ENCODE results near the gene DZANK1. TPM values are rescaled to one million over a fixed set of nuclear protein-coding genes. Genes with fewer than 3 reads are reported as not detected.
"Not testable (repeated sequence)": the region's sequence is repeated elsewhere in the genome, so short reads cannot be mapped to it uniquely, and the experiment has no call there.

The DZANK1 gene
- total RNA-seq, result 1 to 10 TPM; 3.3 to 3.4 TPM
- 1 to 10 TPM in 1 of 3 donors, under 1 TPM in 2; 0.74 to 1.3 (median 0.87) TPM for polyA plus RNA-seq
- 3.0 to 9.2 (median 7.4) reads per million in 6 experiments for total RNA-seq

DNA sequence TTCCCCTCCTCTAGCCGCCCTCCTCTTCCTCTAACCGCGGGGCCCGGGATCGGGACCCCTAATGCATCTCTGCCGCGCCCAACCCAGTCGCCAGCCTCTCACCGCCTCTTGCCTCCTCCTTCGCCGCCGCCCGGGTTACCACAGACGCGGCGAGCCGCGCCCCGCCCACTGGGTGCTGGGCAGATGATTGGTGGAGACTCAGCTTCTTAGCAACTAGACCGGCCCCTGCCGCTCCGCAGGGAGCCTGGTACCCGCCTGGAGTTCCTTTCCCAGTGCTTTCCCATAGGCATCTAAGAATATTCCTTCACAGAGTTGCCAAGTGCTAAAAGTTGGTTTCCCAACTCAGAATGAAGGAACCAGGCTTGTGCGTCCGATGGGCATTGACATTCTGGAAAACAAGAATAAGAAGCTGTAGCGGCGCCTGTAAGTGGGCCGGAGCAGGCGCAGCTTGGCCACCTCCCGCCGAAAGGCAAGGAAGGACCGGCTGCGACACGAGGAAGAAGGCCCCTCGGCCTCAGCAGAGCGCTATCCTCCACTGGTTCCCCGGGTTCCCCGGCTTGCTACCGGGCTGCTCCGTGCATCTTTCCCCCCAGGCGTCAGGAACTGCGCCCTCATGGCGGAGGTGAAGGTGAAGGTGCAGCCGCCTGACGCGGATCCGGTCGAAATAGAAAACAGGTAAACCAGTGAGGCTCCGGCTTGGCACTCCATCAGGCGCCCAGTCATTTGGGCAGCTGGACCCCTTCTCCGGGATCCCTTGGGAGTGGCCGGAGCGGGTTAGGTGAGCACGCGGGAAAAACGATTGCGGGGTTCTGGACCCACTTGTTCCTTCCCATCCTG, at the start of gene DZANK1, which contains the start of gene POLR3F:
Gene DZANK1 (minus strand): TSS at position 137 of the 837 bp plus-strand sequence. CDS start 1,672 bp downstream, outside the sequence.
Gene POLR3F (plus strand): TSS at position 497 of the 837 bp plus-strand sequence. CDS start 117 bp downstream, at position 614.
- ATAC-seq (peak; percentile 92 to 96), DNase-seq (peak; percentile 85 to 96 (median 90))
- Mint-ChIP-seq H3K27ac (peak within 1 kb of the TSS; percentile 95 to 99 (median 97)), H3K9me3 (no peaks in the 10 kb centered on the region), H3K4me3 (peak within 1 kb of the TSS; percentile 90 to 100 (median 97)), H3K36me3 (peaks cover 0 to 17% (median 0%) of the 10 kb centered on the region in 3 donors), H3K27me3 (no peaks in the 10 kb centered on the region), H3K4me1 (peaks cover 8 to 34% (median 28%) of the 10 kb centered on the region in 4 donors)
- POLR2A ChIA-PET, result interaction anchor here (0.8 to 2.5 kb wide), 9 partner anchors 8 to 501 kb away, joined by 3 to 49 read pairs (median 5); partner anchors contain the start of genes RBBP9, SEC23B, SMIM26 and ZNF133

DNA sequence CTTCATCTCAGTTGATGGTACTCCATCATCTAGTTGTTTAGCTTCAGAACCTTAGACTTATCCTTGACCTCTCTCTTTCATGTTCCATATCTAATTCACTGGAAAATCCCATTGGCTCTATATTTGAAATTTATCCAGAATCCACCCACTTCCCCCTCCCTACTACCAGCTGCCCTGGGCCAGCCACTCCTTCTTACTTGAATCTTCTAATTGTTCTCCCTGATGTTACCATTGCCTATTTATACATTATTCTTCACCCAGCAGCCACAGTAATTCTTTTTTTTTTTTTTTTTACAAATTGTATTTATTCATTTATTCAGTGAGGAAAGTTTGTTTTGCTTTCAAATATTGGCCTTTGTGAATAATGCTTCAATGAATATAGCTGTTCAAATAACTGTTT, 49.1 kb upstream of the DZANK1 start:
- Mint-ChIP-seq H3K36me3 (peaks cover 0 to 49% (median 15%) of the 10 kb centered on the region in 3 donors), H3K4me3 (no peak overlapping the region), H3K9me3 (no peaks in the 10 kb centered on the region), H3K27ac (peak overlapping the region in 1 of 10 donors; percentile 56), H3K4me1 (peaks cover 11 to 33% (median 22%) of the 10 kb centered on the region in 4 donors), H3K27me3 (no peaks in the 10 kb centered on the region)
- ATAC-seq (no peak), DNase-seq (no peak)
- POLR2A ChIA-PET, result interaction anchor here (0.6 to 0.7 kb wide), 2 partner anchors 8 to 9 kb away, joined by 3 read pairs; no protein-coding TSS in a partner anchor

DNA sequence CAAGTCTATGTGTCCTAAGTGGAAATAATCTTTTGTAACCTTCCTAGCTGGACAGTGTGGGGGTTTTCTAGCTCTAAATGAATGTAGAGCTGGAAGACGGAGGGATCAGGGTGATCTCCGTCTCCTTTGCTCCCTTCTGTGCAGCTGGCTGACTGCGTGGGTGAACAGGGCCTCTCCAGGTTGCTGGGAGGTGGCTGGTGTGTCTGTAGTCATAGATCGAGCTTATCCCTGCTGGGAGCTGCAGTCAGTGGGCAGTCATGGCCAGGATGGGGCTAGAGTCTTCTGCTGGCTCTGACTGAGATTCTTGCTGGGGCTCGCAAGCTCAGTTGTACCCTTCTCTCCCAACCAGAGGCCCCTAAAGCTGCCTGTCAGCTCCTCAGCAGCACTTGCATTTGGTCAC, 47.3 kb upstream of the DZANK1 start:
- Mint-ChIP-seq H3K36me3 (peaks cover 0 to 63% (median 26%) of the 10 kb centered on the region in 3 donors), H3K9me3 (no peaks in the 10 kb centered on the region), H3K27me3 (no peaks in the 10 kb centered on the region), H3K4me1 (peaks cover 15 to 49% (median 38%) of the 10 kb centered on the region in 4 donors), H3K27ac (no peak overlapping the region), H3K4me3 (no peak overlapping the region)
- POLR2A ChIA-PET, result no interaction called here
- DNase-seq (no peak), ATAC-seq (no peak)

DNA sequence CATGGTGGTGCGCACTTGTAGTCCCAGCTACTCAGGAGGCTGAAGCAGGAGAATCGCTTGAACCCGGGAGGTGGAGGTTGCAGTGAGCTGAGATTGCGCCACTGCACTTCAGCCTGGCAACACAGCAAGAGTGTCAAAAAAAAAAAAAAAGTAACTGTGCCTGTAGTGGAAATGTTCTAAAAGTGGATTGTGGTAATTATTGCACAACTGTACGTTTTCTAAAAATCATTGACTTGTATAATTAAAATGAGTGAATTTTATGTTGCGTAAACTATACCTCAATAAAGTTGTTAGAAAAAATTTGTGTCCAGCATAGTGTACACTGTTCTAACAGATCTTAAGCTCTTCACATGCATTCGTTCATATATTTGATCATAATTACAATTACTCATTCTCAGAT, 46.4 kb upstream of the DZANK1 start:
- H3K27ac Mint-ChIP-seq, result no peak overlapping the region
- H3K27me3 Mint-ChIP-seq, result no peaks in the 10 kb centered on the region
- peak overlapping the region in 2 of 10 donors; percentile 9 to 20 for H3K4me3 Mint-ChIP-seq
- peaks cover 20 to 58% (median 48%) of the 10 kb centered on the region in 4 donors for H3K4me1 Mint-ChIP-seq
- ATAC-seq (no peak), DNase-seq (no peak)
- POLR2A ChIA-PET, result no interaction called here
- no peaks in the 10 kb centered on the region for H3K9me3 Mint-ChIP-seq
- H3K36me3 Mint-ChIP-seq, result peaks cover 0 to 64% (median 26%) of the 10 kb centered on the region in 3 donors

DNA sequence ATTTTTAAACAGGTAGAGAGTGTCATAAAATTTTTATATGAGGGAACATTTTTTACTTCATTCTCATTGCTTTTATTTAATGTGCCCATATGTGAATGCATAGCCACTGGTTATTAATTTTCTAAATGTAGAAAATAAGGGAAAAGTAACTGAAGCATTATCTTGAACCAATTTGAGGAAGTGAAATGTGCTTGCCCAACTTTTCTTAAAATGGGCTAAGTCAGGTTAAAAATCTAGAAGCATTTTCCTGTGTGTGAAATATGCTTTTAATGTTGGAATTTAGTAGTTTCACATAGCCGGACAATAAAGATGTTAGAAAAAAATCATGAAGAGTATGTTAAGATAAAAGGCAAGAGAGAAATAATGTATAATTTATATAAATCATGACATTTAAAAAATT, 44.7 kb upstream of the DZANK1 start:
- ATAC-seq (no peak), DNase-seq (no peak)
- Mint-ChIP-seq H3K27ac (no peak overlapping the region), H3K36me3 (peaks cover 0 to 63% (median 26%) of the 10 kb centered on the region in 3 donors), H3K9me3 (no peaks in the 10 kb centered on the region), H3K4me3 (no peak overlapping the region), H3K27me3 (peaks cover 0 to 2% (median 0%) of the 10 kb centered on the region in 5 donors), H3K4me1 (peaks cover 28 to 72% (median 61%) of the 10 kb centered on the region in 4 donors)
- POLR2A ChIA-PET, result no interaction called here

DNA sequence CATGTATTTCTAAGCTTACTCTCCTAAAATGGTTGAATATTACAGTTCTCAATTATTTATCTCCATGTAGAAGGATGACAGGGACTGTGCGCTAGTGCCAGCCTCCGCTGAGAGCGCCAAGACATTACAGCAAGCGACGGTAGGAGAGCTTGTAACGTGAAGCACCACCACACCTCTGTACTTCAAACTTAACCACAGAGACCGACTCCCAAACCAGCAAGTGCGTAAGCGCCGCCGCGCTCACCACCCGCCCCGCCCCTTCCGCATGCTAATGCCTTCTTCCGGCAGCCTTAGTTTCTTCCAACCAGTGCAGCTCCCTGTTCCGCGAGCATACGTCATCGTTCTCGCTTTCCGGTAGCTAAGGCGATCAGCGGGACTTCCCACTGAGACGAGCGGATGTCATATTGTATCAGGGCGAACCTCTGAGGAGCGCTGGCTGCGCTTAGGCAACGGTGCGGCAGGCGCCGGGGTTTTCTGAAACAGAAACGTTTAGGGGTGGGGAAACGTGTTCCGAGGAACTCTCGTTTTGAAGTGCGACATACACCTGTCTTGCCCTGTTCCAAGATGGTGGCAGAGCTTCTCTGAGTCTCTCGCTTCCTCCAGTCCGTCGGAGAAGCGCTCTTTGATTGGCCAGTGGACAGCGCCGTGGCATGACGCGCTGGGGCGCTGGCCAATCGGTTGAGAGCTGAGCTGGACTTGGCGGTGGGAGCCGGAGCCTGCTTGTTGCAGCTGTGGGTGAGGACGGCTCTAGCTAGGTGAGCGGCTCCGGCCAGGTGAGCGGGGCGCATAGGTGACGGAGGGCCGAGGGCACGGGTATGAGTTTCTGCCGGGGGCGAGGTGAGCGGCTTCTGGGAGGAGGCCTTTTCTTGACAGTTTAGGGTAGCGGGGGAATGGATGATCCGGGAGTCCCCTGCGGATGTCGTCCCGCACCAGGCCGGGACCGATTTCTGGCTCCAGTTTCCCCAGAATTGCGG, 40.7 kb upstream of the DZANK1 start, which contains the start of gene SEC23B:
Gene SEC23B (plus strand): TSS at position 723 of the 974 bp plus-strand sequence. CDS start 2,896 bp downstream, outside the sequence.
- peak; percentile 83 to 90 for ATAC-seq
- Mint-ChIP-seq H3K36me3 (peaks cover 0 to 28% (median 16%) of the 10 kb centered on the region in 3 donors), H3K4me3 (peak within 1 kb of the TSS; percentile 93 to 100 (median 99)), H3K27ac (peak within 1 kb of the TSS; percentile 99 to 100 (median 100)), H3K27me3 (peaks cover 0 to 8% (median under 1%) of the 10 kb centered on the region in 5 donors), H3K9me3 (no peaks in the 10 kb centered on the region), H3K4me1 (peaks cover 20 to 54% (median 48%) of the 10 kb centered on the region in 4 donors)
- POLR2A ChIA-PET, result interaction anchor here (0.6 to 5.1 kb wide), 17 partner anchors 9 to 1545 kb away, joined by 3 to 94 read pairs (median 5); partner anchors contain the start of genes CFAP61, CRNKL1, DTD1 and DZANK1
- peak; percentile 90 to 100 (median 99) for DNase-seq

DNA sequence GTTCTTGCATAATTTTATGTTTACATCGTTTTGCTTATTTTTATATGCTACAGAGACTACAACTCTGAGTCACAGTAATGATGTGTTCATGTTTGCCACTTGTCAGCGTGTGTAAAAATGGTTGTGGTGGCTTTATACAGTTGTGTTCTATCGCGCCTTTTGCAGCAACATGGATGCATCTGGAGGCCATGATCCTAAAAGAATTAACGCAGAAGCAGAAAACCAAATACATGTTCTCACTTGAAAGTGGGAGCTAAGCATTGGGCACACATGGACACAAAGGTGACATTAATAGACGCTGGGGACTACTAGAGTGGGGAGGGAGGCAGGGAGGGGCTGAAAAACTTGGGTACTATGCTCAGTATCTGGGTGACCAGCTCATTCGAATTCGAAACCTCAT, 39.9 kb upstream of the DZANK1 start:
- Mint-ChIP-seq H3K36me3 (peaks cover 0 to 23% (median 16%) of the 10 kb centered on the region in 3 donors), H3K27me3 (peaks cover 5 to 13% (median 8%) of the 10 kb centered on the region in 5 donors), H3K4me1 (peaks cover 20 to 51% (median 48%) of the 10 kb centered on the region in 4 donors), H3K27ac (peak overlapping the region; percentile 99 to 100 (median 100)), H3K9me3 (no peaks in the 10 kb centered on the region), H3K4me3 (peak overlapping the region; percentile 93 to 100 (median 99))
- POLR2A ChIA-PET, result interaction anchor here (1.0 to 5.1 kb wide), 11 partner anchors 9 to 1545 kb away, joined by 4 to 94 read pairs (median 9); partner anchors contain the start of genes CFAP61, CRNKL1, DTD1 and DZANK1
- DNase-seq (peak in 2 of 10 donors; percentile 9 to 20), ATAC-seq (peak in 1 of 2 donors; percentile 0)

DNA sequence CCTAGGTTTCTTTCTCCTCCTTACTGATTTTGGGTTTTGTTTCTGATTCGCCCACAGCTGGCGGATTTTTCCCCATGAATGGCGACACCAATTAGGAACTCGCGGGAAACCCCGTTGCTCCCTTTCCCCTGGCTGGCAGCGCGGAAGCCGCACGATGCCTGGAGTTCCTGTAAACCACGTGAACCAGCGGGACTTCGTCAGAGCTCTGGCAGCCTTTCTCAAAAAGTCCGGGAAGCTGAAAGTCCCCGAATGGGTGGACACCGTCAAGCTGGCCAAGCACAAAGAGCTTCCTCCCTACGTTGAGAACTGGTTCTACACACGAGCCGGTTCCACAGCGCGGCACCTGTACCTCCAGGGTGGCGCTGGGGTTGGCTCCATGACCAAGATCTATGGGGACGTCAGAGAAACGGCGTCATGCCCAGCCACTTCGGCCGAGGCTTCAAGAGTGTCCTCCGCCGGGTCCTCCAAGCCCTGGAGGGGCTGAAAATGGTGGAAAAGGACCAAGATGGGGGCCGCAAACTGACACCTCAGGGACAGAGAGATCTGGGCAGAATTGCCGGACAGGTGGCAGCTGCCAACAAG, 37.7 kb upstream of the DZANK1 start:
- POLR2A ChIA-PET, result interaction anchor here (0.6 to 5.1 kb wide), 3 partner anchors 7 to 38 kb away, joined by 6 to 94 read pairs (median 49); partner anchors contain the start of genes DZANK1, POLR3F and RBBP9
- no peak overlapping the region for H3K4me3 Mint-ChIP-seq
- H3K27ac Mint-ChIP-seq, result peak overlapping the region in 2 of 10 donors; percentile 31 to 65
- peaks cover 5 to 14% (median 9%) of the 10 kb centered on the region in 5 donors for H3K27me3 Mint-ChIP-seq
- no peaks in the 10 kb centered on the region for H3K9me3 Mint-ChIP-seq
- ATAC-seq (no peak), DNase-seq (peak in 1 of 10 donors; percentile 44)
- H3K4me1 Mint-ChIP-seq, result peaks cover 13 to 30% (median 28%) of the 10 kb centered on the region in 4 donors
- H3K36me3 Mint-ChIP-seq, result peaks cover 0 to 2% (median under 1%) of the 10 kb centered on the region in 3 donors

DNA sequence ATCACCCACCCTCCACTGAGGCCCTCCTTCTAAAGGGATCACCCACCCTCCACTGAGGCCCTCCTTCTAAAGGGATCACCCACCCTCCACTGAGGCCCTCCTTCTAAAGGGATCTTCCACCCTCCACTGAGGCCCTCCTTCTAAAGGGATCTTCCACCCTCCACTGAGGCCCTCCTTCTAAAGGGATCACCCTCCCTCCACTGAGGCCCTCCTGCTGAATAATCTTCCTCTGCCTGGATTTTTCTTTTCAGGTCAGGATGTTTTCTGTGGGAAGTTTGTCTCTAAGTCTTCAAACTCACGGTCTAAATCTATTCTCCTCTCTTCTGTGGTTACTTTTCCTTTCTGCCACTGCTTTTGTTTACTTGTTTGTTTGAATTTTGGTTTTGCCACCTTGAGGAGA, 34.8 kb upstream of the DZANK1 start:
- H3K9me3 Mint-ChIP-seq, H3K4me3 Mint-ChIP-seq, POLR2A ChIA-PET: not testable (repeated sequence)

DNA sequence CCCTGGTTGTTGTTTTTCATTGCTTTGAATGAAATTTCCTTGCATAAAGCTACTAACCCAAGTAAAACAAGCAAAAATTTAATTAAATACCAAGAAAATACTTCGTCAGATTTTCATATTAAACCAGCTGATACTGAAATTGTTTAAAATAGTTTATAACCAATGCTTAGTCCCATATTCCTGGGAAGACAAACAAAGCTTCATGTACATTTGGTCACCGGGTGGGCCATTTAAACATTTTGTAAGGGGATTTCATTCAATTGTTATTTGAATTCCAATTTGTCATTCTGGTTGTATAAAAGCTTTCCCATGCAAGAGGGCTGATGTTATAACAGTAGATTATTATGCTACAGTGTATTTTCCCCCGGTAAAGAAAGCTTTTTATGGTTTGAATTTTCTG, 30.8 kb upstream of the DZANK1 start:
- H3K36me3 Mint-ChIP-seq, result peaks cover 6 to 10% (median 10%) of the 10 kb centered on the region in 3 donors

More for the DNA sequence above, 34.8 kb upstream of the DZANK1 start:
- not testable (repeated sequence) for H3K27ac Mint-ChIP-seq, DNase-seq, H3K36me3 Mint-ChIP-seq, ATAC-seq
- Mint-ChIP-seq H3K4me1 (peaks cover under 1 to 11% (median 6%) of the 10 kb centered on the region in 4 donors), H3K27me3 (peaks cover 5 to 13% (median 9%) of the 10 kb centered on the region in 5 donors)

More for the DNA sequence above, 30.8 kb upstream of the DZANK1 start:
- H3K4me3 Mint-ChIP-seq, result peak overlapping the region; percentile 95 to 99 (median 97)
- H3K4me1 Mint-ChIP-seq, result peaks cover 11 to 19% (median 14%) of the 10 kb centered on the region in 4 donors
- peaks cover 5 to 12% (median 7%) of the 10 kb centered on the region in 5 donors for H3K27me3 Mint-ChIP-seq
- peak overlapping the region in 9 of 10 donors; percentile 61 to 98 (median 95) for H3K27ac Mint-ChIP-seq
- no peak for DNase-seq
- H3K9me3 Mint-ChIP-seq, result no peaks in the 10 kb centered on the region
- POLR2A ChIA-PET, result interaction anchor here (1.6 to 4.5 kb wide), 5 partner anchors 9 to 69 kb away, joined by 4 to 94 read pairs (median 8); partner anchors contain the start of genes DZANK1, POLR3F, SEC23B and SMIM26
- ATAC-seq, result no peak

Measured in naive thymus-derived CD8-positive, alpha-beta T cell (primary cell).